ENCODE data around the gene HIVEP3. TPM values are rescaled to one million over a fixed set of nuclear protein-coding genes. Genes with fewer than 3 reads are reported as not detected.

Gene HIVEP3
- total RNA-seq, 1 experiment from 2014 or later: 1.4 TPM

GRCh38 chr1:41660570-41661427 is 257.9 kb downstream of the HIVEP3 start:
- no peaks in the 10 kb centered on the region for H4K20me1 ChIP-seq (ENCODE audit: control insufficient read depth, insufficient read depth, insufficient read length)
- H3K4me3 Mint-ChIP-seq: peak overlapping the region; percentile 69 to 88
- no peak overlapping the region for H3K27ac ChIP-seq (ENCODE audit: insufficient read length, low read depth, low read length)
- H3T11ph ChIP-seq (ENCODE audit: low read length): no peak overlapping the region
- H3K23ac ChIP-seq (ENCODE audit: insufficient read length, low read depth, low read length): no peak overlapping the region
- H2AK5ac ChIP-seq (ENCODE audit: insufficient read length, low read length): no peak overlapping the region
- H3K79me2 ChIP-seq (ENCODE audit: insufficient read depth, low read length): no peaks in the 10 kb centered on the region
- peaks cover 13% of the 10 kb centered on the region in 2 experiments for H3K4me1 Mint-ChIP-seq
- no peaks in the 10 kb centered on the region for H3K23me2 ChIP-seq (ENCODE audit: insufficient read length, low read depth, low read length, poor library complexity, severe bottlenecking)
- TF ChIP-seq CTCF (conservative IDR thresholded peaks at IDR 0.05): no peak
- peaks cover 54% of the 10 kb centered on the region for H3K27me3 Mint-ChIP-seq (ENCODE audit: low read depth)
- H3K27ac Mint-ChIP-seq: no peak overlapping the region
- H2BK120ac ChIP-seq (ENCODE audit: low read depth, low read length, poor library complexity, severe bottlenecking): no peak overlapping the region
- no peak overlapping the region for H3K56ac ChIP-seq (ENCODE audit: insufficient read length, low read depth, low read length)
- H2BK20ac ChIP-seq (ENCODE audit: low read depth, low read length, poor library complexity, severe bottlenecking): no peak overlapping the region
- peaks cover 18% of the 10 kb centered on the region; the same call in 1 of the 2 replicates for H3K27me3 ChIP-seq (ENCODE audit: insufficient read depth, low read length)
- DNase-seq: no peak
- H2BK12ac ChIP-seq (ENCODE audit: insufficient read length, low read depth, low read length): no peak overlapping the region
- no peaks in the 10 kb centered on the region for H3K79me1 ChIP-seq (ENCODE audit: insufficient read depth, low read depth, low read length, poor library complexity, severe bottlenecking)
- no peak overlapping the region for H2AFZ ChIP-seq (ENCODE audit: low read length)
- no peak overlapping the region for H3K18ac ChIP-seq (ENCODE audit: insufficient read length, low read depth, low read length)
- H3K36me3 Mint-ChIP-seq (ENCODE audit: insufficient read depth in 1 of 3, low read depth in 3 of 3): no peaks in the 10 kb centered on the region; a peak in 1 of 7 replicates
- no peaks in the 10 kb centered on the region; the same call in 1 of the 2 replicates for H3K4me1 ChIP-seq (ENCODE audit: insufficient read depth, low read length)
- no peak overlapping the region for H4K91ac ChIP-seq (ENCODE audit: insufficient read length, low read depth, low read length)
- no peak overlapping the region for H4K8ac ChIP-seq (replicated peaks; ENCODE audit: insufficient read length, low read depth, low read length)
- H3K4me2 ChIP-seq (ENCODE audit: insufficient read depth, insufficient read length, low read length): no peak overlapping the region
- H2BK5ac ChIP-seq (ENCODE audit: insufficient read length, low read length): no peak overlapping the region
- H3K4ac ChIP-seq (ENCODE audit: low read depth, low read length): no peak overlapping the region
- WGBS (ENCODE audit: extremely low coverage, insufficient read length, low lambda C conversion rate): no CpG with 5 or more reads among the region's 5 CpGs
- H3K9ac ChIP-seq (ENCODE audit: extremely low read depth, insufficient read length, low read length): no peak overlapping the region
- no peaks in the 10 kb centered on the region for H3K9me3 Mint-ChIP-seq
- no peaks in the 10 kb centered on the region for H3K9me3 ChIP-seq (ENCODE audit: control insufficient read depth, low read depth, low read length)
- H4K5ac ChIP-seq (ENCODE audit: insufficient read length, low read depth, low read length): no peak overlapping the region
- H2BK15ac ChIP-seq (ENCODE audit: low read depth, low read length): no peak overlapping the region
- no peak overlapping the region for H3K14ac ChIP-seq (ENCODE audit: insufficient read depth, low read length)

Measured in H9 (cell line).